Peyer's patch (tissue), 4 donors: ENCODE measurements around the gene CD80. TPM values are rescaled to one million over a fixed set of nuclear protein-coding genes. Genes with fewer than 3 reads are reported as not detected.
"Not testable (repeated sequence)": the region's sequence is repeated elsewhere in the genome, so short reads cannot be mapped to it uniquely, and the experiment has no call there.

Experiments
- DNase-seq, 3 donors: peaks; one replicate each; pipeline ENCODE4 v3.0.0-alpha.2; 2017 to 2019
- H3K27ac ChIP-seq, 4 donors: fragments of 200-600 bp; sonication (generic); one replicate each; pipeline ENCODE4 v1.5.1; 2016 to 2019
- H3K27me3 ChIP-seq, 2 donors: fragments of 200-600 bp; sonication (generic); one replicate each; pipeline ENCODE4 v1.5.1; 2019
- H3K36me3 ChIP-seq, 3 donors: fragments of 200-600 bp; sonication (generic); one replicate each; pipeline ENCODE4 v1.5.1; 2016 to 2019
- H3K4me1 ChIP-seq, 4 donors: fragments of 200-600 bp; sonication (generic); one replicate each; pipeline ENCODE4 v1.5.1; 2016 to 2019
- H3K4me3 ChIP-seq, 4 donors: fragments of 200-600 bp; sonication (generic); 1 replicate in 3 of 4; 2 replicates in 1 of 4; pipeline ENCODE4 v1.5.1; 2016 to 2019; ENCODE audit warnings: mild to moderate bottlenecking in 1 of 4
- H3K9me3 ChIP-seq, 4 donors: fragments of 200-600 bp; sonication (generic); one replicate each; pipeline ENCODE4 v1.5.1; 2016 to 2019; ENCODE audit warnings: mild to moderate bottlenecking in 1 of 4
- POLR2A ChIP-seq, 2 donors: fragments of 450-650 bp; IDR thresholded peaks; one replicate each; pipeline ENCODE4 v1.5.1; 2017; ENCODE audit warnings: antibody characterized with exemption in 2 of 2, mild to moderate bottlenecking in 2 of 2, moderate library complexity in 2 of 2
- total RNA-seq, 4 donors: library from RNA; depleted of rRNA; stranded (reverse); fragments of >200 nt; gene quantifications; one replicate each; pipeline ENCODE4 v1.1.0, GENCODE V29; 2016
- TF ChIP-seq, protein P1 (sequence below), 6 experiments: fragments of 450-650 bp in 4 of 6; fragments of 200-600 bp in 2 of 6; sonication (generic) in 1 of 6; IDR thresholded peaks; one replicate each; pipeline ENCODE4 v1.5.1; 2017 to 2019; ENCODE audit warnings: antibody characterized with exemption in 6 of 6, mild to moderate bottlenecking in 3 of 6, moderate library complexity in 1 of 6

The CD80 gene
- total RNA-seq, 4 donors from 2014 or later = 4.2 to 19.8 TPM; not detected in 2

DNA sequence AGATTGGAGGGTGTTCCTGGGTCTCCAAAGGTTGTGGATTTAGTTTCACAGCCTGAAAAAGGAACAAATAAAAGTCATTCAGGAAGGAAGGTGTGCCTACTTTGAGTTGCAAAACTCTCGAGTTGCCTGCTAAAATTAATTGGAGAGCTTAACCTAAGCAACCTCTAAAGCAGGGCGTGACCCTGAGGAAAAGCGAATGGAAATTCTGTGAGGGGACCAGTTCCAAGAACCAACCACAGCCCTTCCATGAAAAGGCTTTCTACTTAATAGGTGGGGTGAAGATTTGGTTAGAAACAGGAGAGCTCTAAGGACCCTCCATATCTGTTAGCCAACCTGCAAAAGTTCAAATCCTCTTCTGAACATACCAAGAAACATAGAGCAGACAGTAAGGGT, 1.5 kb downstream of the CD80 start:
- H3K27me3 ChIP-seq = no peaks in the 10 kb centered on the region
- peak overlapping the region in 1 of 4 donors; percentile 43 for H3K27ac ChIP-seq
- H3K4me1 ChIP-seq = peaks cover 0 to 8% (median 3%) of the 10 kb centered on the region in 4 donors
- DNase-seq = no peak
- no peaks in the 10 kb centered on the region for H3K9me3 ChIP-seq
- TF ChIP-seq, protein P1, sequence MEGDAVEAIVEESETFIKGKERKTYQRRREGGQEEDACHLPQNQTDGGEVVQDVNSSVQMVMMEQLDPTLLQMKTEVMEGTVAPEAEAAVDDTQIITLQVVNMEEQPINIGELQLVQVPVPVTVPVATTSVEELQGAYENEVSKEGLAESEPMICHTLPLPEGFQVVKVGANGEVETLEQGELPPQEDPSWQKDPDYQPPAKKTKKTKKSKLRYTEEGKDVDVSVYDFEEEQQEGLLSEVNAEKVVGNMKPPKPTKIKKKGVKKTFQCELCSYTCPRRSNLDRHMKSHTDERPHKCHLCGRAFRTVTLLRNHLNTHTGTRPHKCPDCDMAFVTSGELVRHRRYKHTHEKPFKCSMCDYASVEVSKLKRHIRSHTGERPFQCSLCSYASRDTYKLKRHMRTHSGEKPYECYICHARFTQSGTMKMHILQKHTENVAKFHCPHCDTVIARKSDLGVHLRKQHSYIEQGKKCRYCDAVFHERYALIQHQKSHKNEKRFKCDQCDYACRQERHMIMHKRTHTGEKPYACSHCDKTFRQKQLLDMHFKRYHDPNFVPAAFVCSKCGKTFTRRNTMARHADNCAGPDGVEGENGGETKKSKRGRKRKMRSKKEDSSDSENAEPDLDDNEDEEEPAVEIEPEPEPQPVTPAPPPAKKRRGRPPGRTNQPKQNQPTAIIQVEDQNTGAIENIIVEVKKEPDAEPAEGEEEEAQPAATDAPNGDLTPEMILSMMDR (IDR thresholded peaks at IDR 0.05) = no peak
- TF ChIP-seq POLR2A (IDR thresholded peaks at IDR 0.05) = no peak
- no peak overlapping the region for H3K4me3 ChIP-seq
- no peaks in the 10 kb centered on the region for H3K36me3 ChIP-seq

DNA sequence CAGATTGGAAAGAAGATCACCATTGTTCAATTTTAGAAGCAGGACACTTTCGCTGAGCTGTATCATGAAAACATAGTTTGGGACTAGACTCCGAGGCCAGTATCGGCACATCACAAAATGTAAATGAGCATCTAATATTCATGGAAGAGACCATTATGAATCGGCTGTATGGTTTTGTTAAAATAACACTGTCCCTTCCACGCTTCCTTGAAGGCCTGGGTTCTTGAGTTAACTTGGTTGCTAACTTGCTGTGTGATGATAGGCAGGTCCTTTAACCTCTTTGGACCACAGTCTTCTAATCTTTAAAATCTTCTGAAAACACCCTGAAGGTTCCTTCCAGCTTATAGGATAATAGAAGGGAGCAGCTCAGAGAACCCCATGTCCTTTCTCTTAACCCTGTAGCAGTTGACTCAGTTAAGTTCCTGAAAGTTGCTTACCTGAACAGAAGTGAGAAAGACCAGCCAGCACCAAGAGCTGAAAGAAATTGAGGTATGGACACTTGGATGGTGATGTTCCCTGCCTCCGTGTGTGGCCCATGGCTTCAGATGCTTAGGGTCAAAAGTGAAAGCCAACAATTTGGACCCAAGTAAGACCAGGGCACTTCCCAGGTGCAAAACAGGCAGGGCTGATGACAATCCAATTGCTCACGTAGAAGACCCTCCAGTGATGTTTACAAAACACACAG, 2.1 kb downstream of the CD80 start:
- TF ChIP-seq POLR2A (IDR thresholded peaks at IDR 0.05) = no peak
- TF ChIP-seq, protein P1 (IDR thresholded peaks at IDR 0.05) = no peak
- H3K9me3 ChIP-seq = no peaks in the 10 kb centered on the region
- H3K4me3 ChIP-seq = no peak overlapping the region
- no peak overlapping the region for H3K27ac ChIP-seq
- DNase-seq = no peak
- no peaks in the 10 kb centered on the region for H3K36me3 ChIP-seq
- peaks cover 0 to 5% (median under 1%) of the 10 kb centered on the region in 4 donors for H3K4me1 ChIP-seq
- no peaks in the 10 kb centered on the region for H3K27me3 ChIP-seq

DNA sequence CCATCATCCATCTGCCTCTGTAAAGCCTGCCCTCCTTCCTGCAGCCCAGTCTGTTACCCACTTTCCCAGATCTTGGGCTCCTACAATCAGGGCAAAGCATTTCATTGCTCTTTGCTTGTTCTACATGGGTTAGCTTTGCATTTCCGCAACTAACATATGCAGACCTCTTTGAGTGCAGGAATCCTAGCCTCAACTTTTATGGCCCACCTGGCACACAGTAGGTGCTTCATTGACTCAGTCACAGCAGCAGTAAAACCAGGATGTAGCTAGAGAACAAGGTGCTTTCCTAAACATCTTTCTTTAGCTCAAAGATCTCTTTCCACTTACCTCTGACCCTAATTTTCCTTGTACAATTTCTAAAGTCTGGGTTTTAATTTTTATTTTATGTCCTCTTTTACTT, 3.5 kb downstream of the CD80 start:
- no peak overlapping the region for H3K4me3 ChIP-seq
- peaks cover 0 to 4% (median 0%) of the 10 kb centered on the region in 4 donors for H3K4me1 ChIP-seq
- H3K36me3 ChIP-seq = no peaks in the 10 kb centered on the region
- no peak for DNase-seq
- no peaks in the 10 kb centered on the region for H3K27me3 ChIP-seq
- TF ChIP-seq POLR2A (IDR thresholded peaks at IDR 0.05) = no peak
- TF ChIP-seq, protein P1 (IDR thresholded peaks at IDR 0.05) = no peak
- H3K9me3 ChIP-seq = no peaks in the 10 kb centered on the region
- H3K27ac ChIP-seq = no peak overlapping the region

DNA sequence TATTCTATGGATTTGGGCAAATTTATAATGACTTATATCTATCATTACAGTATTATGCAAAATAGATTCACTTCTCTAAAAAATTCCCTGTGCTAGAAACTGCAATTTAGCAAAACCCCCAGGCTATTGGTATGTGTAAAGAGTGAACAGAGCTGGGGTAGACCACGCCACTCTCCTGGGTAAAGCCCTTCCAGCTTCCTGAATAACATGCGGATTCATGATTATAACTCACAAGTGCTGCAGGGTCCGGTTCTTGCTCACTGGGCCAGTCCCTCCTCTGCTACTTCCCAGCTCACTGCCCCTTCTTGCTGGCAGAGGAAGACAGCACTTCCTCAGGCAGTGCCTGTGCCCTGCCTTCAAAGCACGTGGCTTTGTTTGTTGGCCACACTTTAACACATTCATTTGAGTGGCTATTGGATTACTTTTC, 4.1 kb downstream of the CD80 start:
- no peak overlapping the region for H3K4me3 ChIP-seq
- DNase-seq = peak in 1 of 3 donors; percentile 37
- H3K9me3 ChIP-seq = no peaks in the 10 kb centered on the region
- H3K27me3 ChIP-seq = no peaks in the 10 kb centered on the region
- H3K36me3 ChIP-seq = no peaks in the 10 kb centered on the region
- TF ChIP-seq POLR2A (IDR thresholded peaks at IDR 0.05) = no peak
- TF ChIP-seq, protein P1 (IDR thresholded peaks at IDR 0.05) = no peak
- H3K4me1 ChIP-seq = peaks cover 0 to 4% (median 0%) of the 10 kb centered on the region in 4 donors
- no peak overlapping the region for H3K27ac ChIP-seq

DNA sequence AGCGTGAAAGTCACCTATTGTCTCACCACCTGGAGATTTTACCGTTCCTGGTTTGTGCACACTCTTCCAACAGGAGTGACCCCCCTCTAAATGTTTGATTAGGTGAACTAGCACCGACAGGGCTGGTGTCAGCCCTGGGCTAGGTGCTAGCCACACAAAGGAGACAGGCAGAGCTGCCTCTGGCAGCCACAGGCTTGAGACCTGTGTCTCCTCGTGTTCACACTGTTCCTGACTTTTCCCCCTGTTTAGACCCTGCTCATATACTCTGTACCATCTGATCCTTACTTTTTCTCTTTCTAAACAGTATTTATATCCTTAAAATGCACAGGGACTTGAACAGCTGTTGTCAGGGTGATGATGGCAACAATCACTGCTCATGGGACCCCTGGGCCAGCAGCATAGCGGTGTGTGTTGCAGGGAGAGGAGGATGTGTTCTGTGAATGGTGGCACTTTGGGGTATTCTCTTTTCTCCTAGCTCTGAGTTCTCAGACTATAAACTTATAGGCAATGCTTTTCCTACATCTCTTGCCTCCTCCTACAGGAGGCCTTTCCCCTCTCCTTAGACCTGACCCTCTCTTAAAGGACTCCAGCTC, 5.5 kb downstream of the CD80 start:
- DNase-seq = no peak
- H3K27me3 ChIP-seq = no peaks in the 10 kb centered on the region
- peaks cover 0 to 4% (median 0%) of the 10 kb centered on the region in 4 donors for H3K4me1 ChIP-seq
- no peak overlapping the region for H3K4me3 ChIP-seq
- H3K9me3 ChIP-seq = no peaks in the 10 kb centered on the region
- H3K36me3 ChIP-seq = no peaks in the 10 kb centered on the region
- no peak for TF ChIP-seq POLR2A (IDR thresholded peaks at IDR 0.05)
- TF ChIP-seq, protein P1 (IDR thresholded peaks at IDR 0.05) = no peak
- H3K27ac ChIP-seq = no peak overlapping the region

DNA sequence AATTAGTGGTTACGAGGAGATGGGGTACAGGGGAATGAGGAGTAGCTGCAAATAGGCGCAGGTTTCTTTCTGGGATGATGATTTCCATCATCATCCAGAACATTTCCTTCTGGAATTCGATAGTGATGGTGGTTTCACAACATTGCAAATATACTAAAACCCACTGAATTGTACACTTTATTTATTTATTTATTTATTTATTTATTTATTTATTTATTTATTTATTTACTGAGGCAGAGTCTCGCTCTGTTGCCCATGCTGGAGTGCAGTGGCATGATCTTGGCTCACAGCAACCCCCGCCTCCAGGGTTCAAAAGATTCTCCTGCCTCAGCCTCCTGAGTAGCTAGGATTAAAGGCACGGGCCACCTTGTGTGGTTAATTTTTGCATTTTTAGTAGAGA, 6.5 kb downstream of the CD80 start:
- not testable (repeated sequence) for DNase-seq, H3K36me3 ChIP-seq, H3K27me3 ChIP-seq, H3K9me3 ChIP-seq, H3K4me3 ChIP-seq, H3K4me1 ChIP-seq, H3K27ac ChIP-seq
